A673 (cell line): ENCODE results near the gene NT5M. TPM values are rescaled to one million over a fixed set of nuclear protein-coding genes. Genes with fewer than 3 reads are reported as not detected.

Experiments
- BruUV-seq: library from RNA; stranded (reverse); fragments of 400-500 nt; replicated peaks from 2 replicates; lab custom pipeline; 2021; lab: Mats Ljungman, UMichigan
- CTCF ChIA-PET: fragments of 300-600 bp; sonication (Branson Sonifier 250); formaldehyde crosslinking; loops from one replicate; lab custom pipeline; 2022; ENCODE audit warnings: antibody characterized with exemption; lab: Charles Lee
- POLR2A ChIA-PET: fragments of 300-600 bp; sonication (Branson Sonifier 250); formaldehyde crosslinking; loops from one replicate; lab custom pipeline; 2022; ENCODE audit warnings: antibody characterized with exemption; ENCODE audit not compliant: low non-redundant PET; lab: Charles Lee
- DNase-seq: peaks from one replicate; pipeline ENCODE4 v3.0.0-alpha.2; 2015; ENCODE audit warnings: low spot score
- H3K27ac ChIP-seq: fragments of 200-600 bp; sonication (generic); 2 replicates; pipeline ENCODE4 v1.5.1; 2016; ENCODE audit warnings: mixed run types, low read depth, mild to moderate bottlenecking, mixed read lengths, antibody characterized with exemption, low read length; ENCODE audit not compliant: poor library complexity, severe bottlenecking
- H3K27me3 ChIP-seq: fragments of 200-600 bp; sonication (generic); replicated peaks from 2 replicates; pipeline ENCODE4 v1.6.1; 2017; ENCODE audit warnings: mixed run types, low read depth, mild to moderate bottlenecking, mixed read lengths, antibody characterized with exemption, low read length; ENCODE audit not compliant: insufficient read depth, poor library complexity
- H3K36me3 ChIP-seq: fragments of 200-600 bp; sonication (generic); 2 replicates; pipeline ENCODE4 v1.6.1; 2016; ENCODE audit warnings: mixed run types, mild to moderate bottlenecking, mixed read lengths, antibody characterized with exemption, low read length; ENCODE audit not compliant: insufficient read depth, poor library complexity, severe bottlenecking
- H3K4me1 ChIP-seq: fragments of 200-600 bp; sonication (generic); 2 replicates; pipeline ENCODE4 v1.6.1; 2017; ENCODE audit warnings: mixed run types, mild to moderate bottlenecking, mixed read lengths, antibody characterized with exemption, low read length; ENCODE audit not compliant: insufficient read depth, poor library complexity, severe bottlenecking
- H3K4me3 ChIP-seq: fragments of 200-600 bp; sonication (generic); 2 replicates; pipeline ENCODE4 v1.5.1; 2016; ENCODE audit warnings: low read depth, mixed run types, mild to moderate bottlenecking, mixed read lengths, low read length; ENCODE audit not compliant: poor library complexity, severe bottlenecking
- H3K9me3 ChIP-seq: fragments of 200-600 bp; sonication (generic); 2 replicates; pipeline ENCODE4 v1.6.1; 2016; ENCODE audit warnings: mixed run types, low read depth, mild to moderate bottlenecking, mixed read lengths, antibody characterized with exemption, low read length; ENCODE audit not compliant: poor library complexity, severe bottlenecking
- CTCF ChIP-seq: fragments of 300-800, 200-600 bp; sonication (generic); conservative IDR thresholded peaks from 2 replicates; pipeline ENCODE4 v1.5.1; 2017; ENCODE audit warnings: low read depth, mild to moderate bottlenecking, antibody characterized with exemption, low read length, moderate library complexity, mixed read lengths
- EZH2 ChIP-seq: fragments of 200-600 bp; sonication (generic); IDR thresholded peaks from 2 replicates; pipeline ENCODE4 v1.6.1; 2017; ENCODE audit warnings: borderline replicate concordance, low read depth, mild to moderate bottlenecking, mixed read lengths, antibody characterized with exemption, low read length; ENCODE audit not compliant: poor library complexity, severe bottlenecking
- intact Hi-C: fragments of 100-400 bp; cut with micrococcal nuclease; formaldehyde crosslinking; loops from one replicate; pipeline ENCODE4 v1.10.0; 2022; ENCODE audit not compliant: unreplicated experiment
- total RNA-seq: library from RNA; stranded (reverse); gene quantifications from 2 replicates; pipeline ENCODE4 v1.2.3, GENCODE V29; 2021

The NT5M gene
- total RNA-seq, 1 experiment from 2014 or later: 2.6 TPM

GRCh38 chr17:17377071-17377967, 74.1 kb downstream of the NT5M start:
- ChIA-PET CTCF (no interaction called here), POLR2A (no interaction called here)
- no peaks in the 10 kb centered on the region for H3K4me1 ChIP-seq
- no peaks in the 10 kb centered on the region for H3K36me3 ChIP-seq
- intact Hi-C loops: no loop called here
- peaks cover 19% of the 10 kb centered on the region for H3K27me3 ChIP-seq
- no peak for DNase-seq
- BruUV-seq: no TSS peak
- H3K27ac ChIP-seq: no peak overlapping the region
- no peak for TF ChIP-seq CTCF
- TF ChIP-seq EZH2: no peak
- no peaks in the 10 kb centered on the region for H3K9me3 ChIP-seq
- H3K4me3 ChIP-seq: no peak overlapping the region

- TF ChIP-seq EZH2 (no peak), CTCF (no peak)
- no peaks in the 10 kb centered on the region for H3K4me1 ChIP-seq
- H3K27ac ChIP-seq: no peak overlapping the region
- peaks cover 21% of the 10 kb centered on the region for H3K27me3 ChIP-seq
- no TSS peak for BruUV-seq
- DNase-seq: no peak
- H3K36me3 ChIP-seq: no peaks in the 10 kb centered on the region
- no peaks in the 10 kb centered on the region for H3K9me3 ChIP-seq
- H3K4me3 ChIP-seq: no peak overlapping the region
- intact Hi-C loops: no loop called here
- CTCF ChIA-PET: no interaction called here
- POLR2A ChIA-PET: no interaction called here
Observed at GRCh38 chr17:17379197-17379991, 76.2 kb downstream of the NT5M start.

- POLR2A ChIA-PET: no interaction called here
- H3K9me3 ChIP-seq: no peaks in the 10 kb centered on the region
- CTCF ChIA-PET: no interaction called here
- H3K27ac ChIP-seq: no peak overlapping the region
- no peaks in the 10 kb centered on the region for H3K36me3 ChIP-seq
- TF ChIP-seq EZH2: no peak
- no peak for TF ChIP-seq CTCF
- BruUV-seq: no TSS peak
- intact Hi-C loops: no loop called here
- H3K4me1 ChIP-seq: no peaks in the 10 kb centered on the region
- DNase-seq: no peak
- H3K27me3 ChIP-seq: peaks cover 21% of the 10 kb centered on the region
- no peak overlapping the region for H3K4me3 ChIP-seq
Observed at GRCh38 chr17:17380145-17380925, 77.2 kb downstream of the NT5M start.
